HCT116 (cell line): ENCODE data around the gene UNC80. TPM values are rescaled to one million over a fixed set of nuclear protein-coding genes. Genes with fewer than 3 reads are reported as not detected.

Experiments used
- ATAC-seq: fragments of 200-7000 bp; cut with Tn5 transposase; 2 replicates; pipeline ENCODE4 v1.9.1; 2020; ENCODE audit warnings: mild to moderate bottlenecking, moderate library complexity
- BruUV-seq: library from RNA; stranded (reverse); fragments of 400-500 nt; replicated peaks from 2 replicates; lab custom pipeline; 2021; lab: Mats Ljungman, UMichigan
- CTCF ChIA-PET: fragments of 300-600 bp; sonication (Branson Sonifier 250); formaldehyde crosslinking; loops from one replicate; lab custom pipeline; 2021; ENCODE audit warnings: antibody characterized with exemption; lab: Charles Lee
- POLR2A ChIA-PET: fragments of 300-600, 350-600 bp; sonication (Branson Sonifier 250); formaldehyde crosslinking; loops from one replicate; lab custom pipeline; 2021; ENCODE audit warnings: antibody characterized with exemption; lab: Charles Lee
- RAD21 ChIA-PET, 2 experiments: fragments of 300-600 bp; sonication (Branson Sonifier 250); formaldehyde crosslinking; loops; one replicate each; lab custom pipeline; 2023; ENCODE audit warnings: low total read pairs in 2 of 2; ENCODE audit not compliant: uncharacterized antibody in 2 of 2, unreplicated experiment in 2 of 2, low non-redundant PET in 1 of 2; lab: Charles Lee
- DNase-seq: peaks from one replicate; pipeline ENCODE4 v3.0.0-alpha.2; 2010; ENCODE audit warnings: low read depth, low spot score
- H2AFZ ChIP-seq: fragments of 200-600 bp; shearing (Covaris generic), sonication (generic); 2 replicates; pipeline ENCODE4 v1.6.1; 2017; ENCODE audit warnings: low read depth, mixed run types, mixed read lengths, antibody characterized with exemption, low read length; ENCODE audit not compliant: poor library complexity, severe bottlenecking
- H3K27ac ChIP-seq: 2 replicates; pipeline ENCODE4 v1.5.1; 2012; ENCODE audit warnings: low read depth, low read length
- H3K27me3 ChIP-seq: fragments of 200-600 bp; sonication (generic); 2 replicates; pipeline ENCODE4 v1.6.1; 2016; ENCODE audit warnings: mixed run types, low read length, mixed read lengths; ENCODE audit not compliant: insufficient read depth
- H3K36me3 ChIP-seq, 2 experiments: fragments of 200-500 bp in 1 of 2; fragments of 200-600 bp in 1 of 2; sonication (Bioruptor generic) in 1 of 2; sonication (generic) in 1 of 2; 2 replicates each; pipeline versions ENCODE4 v1.5.1 to v1.6.1; 2014 to 2016; ENCODE audit warnings: low read length in 2 of 2, inconsistent platforms in 1 of 2, mixed read lengths in 1 of 2, mixed run types in 1 of 2; ENCODE audit not compliant: insufficient read depth in 2 of 2, control insufficient read depth in 1 of 2
- H3K4me1 ChIP-seq, 2 experiments: fragments of 200-600 bp in 1 of 2; sonication (generic) in 1 of 2; 2 replicates each; pipeline versions ENCODE4 v1.5.1 to v1.6.1; 2012 to 2017; ENCODE audit warnings: low read length in 2 of 2, inconsistent platforms in 1 of 2, mild to moderate bottlenecking in 1 of 2, mixed read lengths in 1 of 2, mixed run types in 1 of 2, moderate library complexity in 1 of 2; ENCODE audit not compliant: insufficient read depth in 2 of 2, control insufficient read depth in 1 of 2
- H3K4me2 ChIP-seq: fragments of 200-600 bp; sonication (generic); 2 replicates; pipeline ENCODE4 v1.6.1; 2017; ENCODE audit warnings: mixed run types, low read length, mixed read lengths
- H3K4me3 ChIP-seq, 2 experiments: fragments of 200-600 bp in 1 of 2; sonication (generic) in 1 of 2; replicated peaks in 1 of 2; 2 replicates each; pipeline ENCODE4 v1.5.1; 2011 to 2016; ENCODE audit warnings: low read length in 2 of 2, control low read depth in 1 of 2, low read depth in 1 of 2, mild to moderate bottlenecking in 1 of 2, mixed read lengths in 1 of 2, mixed run types in 1 of 2
- H3K79me2 ChIP-seq: fragments of 200-600 bp; sonication (generic); 2 replicates; pipeline ENCODE4 v1.6.1; 2017; ENCODE audit warnings: mild to moderate bottlenecking, mixed run types, low read length, moderate library complexity, mixed read lengths; ENCODE audit not compliant: insufficient read depth
- H3K9ac ChIP-seq: fragments of 200-600 bp; sonication (generic); 2 replicates; pipeline ENCODE4 v1.6.1; 2016; ENCODE audit warnings: low read length, mixed read lengths
- H3K9me2 ChIP-seq: fragments of 200-600 bp; sonication (generic), shearing (Covaris generic); 2 replicates; pipeline ENCODE4 v1.6.1; 2017; ENCODE audit warnings: mixed run types, mild to moderate bottlenecking, moderate library complexity; ENCODE audit not compliant: insufficient read depth
- H3K9me3 ChIP-seq, 2 experiments: fragments of 200-500 bp in 1 of 2; fragments of 200-600 bp in 1 of 2; sonication (Bioruptor generic) in 1 of 2; sonication (generic) in 1 of 2; 2 replicates each; pipeline ENCODE4 v1.6.1; 2014 to 2017; ENCODE audit warnings: low read length in 2 of 2, mixed read lengths in 2 of 2, inconsistent platforms in 1 of 2, low read depth in 1 of 2, mild to moderate bottlenecking in 1 of 2, mixed run types in 1 of 2, moderate library complexity in 1 of 2; ENCODE audit not compliant: control insufficient read depth in 1 of 2, insufficient read depth in 1 of 2
- H4K20me1 ChIP-seq: fragments of 200-600 bp; sonication (generic), shearing (Covaris generic); 2 replicates; pipeline ENCODE4 v1.6.1; 2017; ENCODE audit warnings: mixed run types, mild to moderate bottlenecking, moderate library complexity; ENCODE audit not compliant: insufficient read depth
- ATF3 ChIP-seq: IDR thresholded peaks from 2 replicates; pipeline ENCODE4 v1.6.1; 2012
- CBX3 ChIP-seq: IDR thresholded peaks from 2 replicates; pipeline ENCODE4 v1.6.1; 2012; ENCODE audit warnings: low read depth
- CEBPB ChIP-seq: IDR thresholded peaks from 2 replicates; pipeline ENCODE4 v1.6.1; 2012; ENCODE audit warnings: low read depth
- EGR1 ChIP-seq: IDR thresholded peaks from 2 replicates; pipeline ENCODE4 v1.6.1; 2012; ENCODE audit warnings: low read depth
- ELF1 ChIP-seq: IDR thresholded peaks from 2 replicates; pipeline ENCODE4 v1.6.1; 2012; ENCODE audit warnings: low read depth, borderline replicate concordance
- JUND ChIP-seq: IDR thresholded peaks from 2 replicates; pipeline ENCODE4 v1.6.1; 2012
- MAX ChIP-seq: IDR thresholded peaks from 2 replicates; pipeline ENCODE4 v1.6.1; 2012
- POLR2A ChIP-seq: IDR thresholded peaks from 2 replicates; pipeline ENCODE4 v1.7.0; 2011; ENCODE audit warnings: borderline replicate concordance; ENCODE audit not compliant: insufficient read depth, insufficient read length; ENCODE audit errors: extremely low read depth
- RAD21 ChIP-seq: IDR thresholded peaks from 2 replicates; pipeline ENCODE4 v1.6.1; 2012; ENCODE audit warnings: low read depth, mild to moderate bottlenecking
- REST ChIP-seq: IDR thresholded peaks from 2 replicates; pipeline ENCODE4 v1.6.1; 2012; ENCODE audit warnings: low read depth
- SIN3A ChIP-seq: IDR thresholded peaks from 2 replicates; pipeline ENCODE4 v1.6.1; 2012; ENCODE audit warnings: low read depth
- SP1 ChIP-seq: IDR thresholded peaks from 2 replicates; pipeline ENCODE4 v1.6.1; 2012; ENCODE audit warnings: low read depth
- SRF ChIP-seq: IDR thresholded peaks from 2 replicates; pipeline ENCODE4 v1.6.1; 2012; ENCODE audit warnings: low read depth
- TCF7L2 ChIP-seq: IDR thresholded peaks from 2 replicates; pipeline ENCODE4 v1.7.0; 2011; ENCODE audit warnings: borderline replicate concordance, inconsistent platforms; ENCODE audit not compliant: insufficient read depth, insufficient read length; ENCODE audit errors: extremely low read depth
- YY1 ChIP-seq: IDR thresholded peaks from 2 replicates; pipeline ENCODE4 v1.6.1; 2011; ENCODE audit warnings: low read length, low read depth, moderate library complexity, mild to moderate bottlenecking; ENCODE audit not compliant: insufficient replicate concordance; ENCODE audit errors: extremely low read depth
- ZBTB33 ChIP-seq: IDR thresholded peaks from 2 replicates; pipeline ENCODE4 v1.6.1; 2011; ENCODE audit warnings: mild to moderate bottlenecking, low read length, moderate library complexity; ENCODE audit not compliant: insufficient replicate concordance; ENCODE audit errors: extremely low read depth
- ZFX ChIP-seq: fragments of 450-650 bp; IDR thresholded peaks from 2 replicates; pipeline ENCODE4 v1.6.1; 2017
- intact Hi-C: fragments of 100-400 bp; cut with micrococcal nuclease; formaldehyde crosslinking; loops from 2 replicates; pipeline ENCODE4 v1.10.0; 2022
- total RNA-seq: library from RNA; stranded (reverse); gene quantifications from one replicate; pipeline ENCODE4 v1.2.1, GENCODE V29; 2021; ENCODE audit not compliant: unreplicated experiment
- TF ChIP-seq, protein P1 (sequence below), 3 experiments: fragments of 200-600 bp in 1 of 3; sonication (generic) in 1 of 3; IDR thresholded peaks in 2 of 3; conservative IDR thresholded peaks in 1 of 3; 2 replicates each; pipeline ENCODE4 v1.5.1; 2012 to 2017; ENCODE audit warnings: low read depth in 2 of 3, low read length in 2 of 3, antibody characterized with exemption in 1 of 3, borderline replicate concordance in 1 of 3, control low read depth in 1 of 3, mild to moderate bottlenecking in 1 of 3, mixed read lengths in 1 of 3, mixed run types in 1 of 3, moderate library complexity in 1 of 3; ENCODE audit not compliant: insufficient read depth in 1 of 3

UNC80 gene
- total RNA-seq, 1 experiment from 2014 or later = not detected

DNA sequence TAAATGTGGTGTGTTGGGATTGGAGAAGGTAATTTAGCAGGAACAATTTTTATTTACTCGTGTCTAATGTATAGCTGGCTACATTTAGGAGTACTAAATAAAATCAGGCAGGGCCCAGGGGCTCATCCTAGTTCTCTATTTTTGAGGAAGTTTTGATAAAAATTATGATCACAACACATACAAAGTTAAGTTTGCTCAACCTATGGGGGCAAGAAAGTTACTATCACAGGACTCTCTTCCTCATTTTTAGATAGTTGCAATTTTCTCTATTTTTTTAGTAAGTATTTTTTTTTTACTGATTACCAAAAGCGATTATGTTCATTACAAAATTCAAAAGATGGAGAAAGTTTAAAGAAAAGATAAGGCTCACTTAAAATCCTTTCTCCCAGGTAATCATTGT lies 170.8 kb downstream of the UNC80 start:
- Histone ChIP-seq H3K4me2 (no peak overlapping the region), H3K36me3 (no peaks in the 10 kb centered on the region), H3K4me1 (no peaks in the 10 kb centered on the region; a peak in 1 of 4 replicates), H3K9ac (no peak overlapping the region), H3K79me2 (no peaks in the 10 kb centered on the region), H3K27ac (no peak overlapping the region), H3K9me3 (no peaks in the 10 kb centered on the region), H3K4me3 (no peak overlapping the region), H3K27me3 (no peaks in the 10 kb centered on the region), H4K20me1 (no peaks in the 10 kb centered on the region), H3K9me2 (no peaks in the 10 kb centered on the region), H2AFZ (no peak overlapping the region)
- TF ChIP-seq, protein P1, sequence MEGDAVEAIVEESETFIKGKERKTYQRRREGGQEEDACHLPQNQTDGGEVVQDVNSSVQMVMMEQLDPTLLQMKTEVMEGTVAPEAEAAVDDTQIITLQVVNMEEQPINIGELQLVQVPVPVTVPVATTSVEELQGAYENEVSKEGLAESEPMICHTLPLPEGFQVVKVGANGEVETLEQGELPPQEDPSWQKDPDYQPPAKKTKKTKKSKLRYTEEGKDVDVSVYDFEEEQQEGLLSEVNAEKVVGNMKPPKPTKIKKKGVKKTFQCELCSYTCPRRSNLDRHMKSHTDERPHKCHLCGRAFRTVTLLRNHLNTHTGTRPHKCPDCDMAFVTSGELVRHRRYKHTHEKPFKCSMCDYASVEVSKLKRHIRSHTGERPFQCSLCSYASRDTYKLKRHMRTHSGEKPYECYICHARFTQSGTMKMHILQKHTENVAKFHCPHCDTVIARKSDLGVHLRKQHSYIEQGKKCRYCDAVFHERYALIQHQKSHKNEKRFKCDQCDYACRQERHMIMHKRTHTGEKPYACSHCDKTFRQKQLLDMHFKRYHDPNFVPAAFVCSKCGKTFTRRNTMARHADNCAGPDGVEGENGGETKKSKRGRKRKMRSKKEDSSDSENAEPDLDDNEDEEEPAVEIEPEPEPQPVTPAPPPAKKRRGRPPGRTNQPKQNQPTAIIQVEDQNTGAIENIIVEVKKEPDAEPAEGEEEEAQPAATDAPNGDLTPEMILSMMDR (IDR thresholded peaks at IDR 0.05 in 2 of 3, conservative IDR thresholded peaks at IDR 0.05 in 1 of 3; ENCODE audit: borderline replicate concordance in 1 of 3, insufficient read depth in 1 of 3, low read depth in 2 of 3, low read length in 2 of 3) = no peak
- no peak for TF ChIP-seq SRF
- no peak for TF ChIP-seq CEBPB
- TF ChIP-seq ATF3 = no peak
- TF ChIP-seq ZBTB33 = no peak
- TF ChIP-seq CBX3 = no peak
- no peak for TF ChIP-seq POLR2A
- no peak for TF ChIP-seq ELF1
- TF ChIP-seq YY1 = no peak
- TF ChIP-seq RAD21 = no peak
- TF ChIP-seq REST = no peak
- no peak for TF ChIP-seq ZFX
- TF ChIP-seq JUND = no peak
- TF ChIP-seq MAX = no peak
- TF ChIP-seq EGR1 = no peak
- no peak for TF ChIP-seq TCF7L2
- TF ChIP-seq SP1 = no peak
- no peak for TF ChIP-seq SIN3A
- no peak for ATAC-seq
- BruUV-seq = no TSS peak
- intact Hi-C loops = no loop called here
- no peak for DNase-seq
- CTCF ChIA-PET = no interaction called here
- POLR2A ChIA-PET = no interaction called here
- RAD21 ChIA-PET = no interaction called here
